IMR-90 (cell line): ENCODE data around the gene CRISPLD2.
"Not testable (repeated sequence)": the region's sequence is repeated elsewhere in the genome, so short reads cannot be mapped to it uniquely, and the experiment has no call there.

Experiments
- BHLHE40 ChIP-seq: fragments of 150-350 bp; IDR thresholded peaks from 2 replicates; pipeline ENCODE4 v1.6.1; 2016; ENCODE audit warnings: mild to moderate bottlenecking, low read depth, low read length
- CEBPB ChIP-seq: IDR thresholded peaks from 2 replicates; pipeline ENCODE4 v1.6.1; 2012; ENCODE audit warnings: low read depth, low read length, improper control_type of control experiment
- FOS ChIP-seq: fragments of 150-350 bp; IDR thresholded peaks from 2 replicates; pipeline ENCODE4 v1.6.1; 2016; ENCODE audit warnings: low read depth, low read length
- MAFK ChIP-seq: IDR thresholded peaks from 2 replicates; pipeline ENCODE4 v1.6.1; 2012; ENCODE audit warnings: low read depth, low read length, improper control_type of control experiment
- MAZ ChIP-seq: IDR thresholded peaks from 2 replicates; pipeline ENCODE4 v1.6.1; 2012; ENCODE audit warnings: low read depth, mild to moderate bottlenecking, low read length, improper control_type of control experiment, moderate library complexity, borderline replicate concordance
- MXI1 ChIP-seq: IDR thresholded peaks from 2 replicates; pipeline ENCODE4 v1.6.1; 2012; ENCODE audit warnings: low read depth, mild to moderate bottlenecking, low read length, moderate library complexity, borderline replicate concordance
- NFE2L2 ChIP-seq: fragments of 150-350 bp; IDR thresholded peaks from 2 replicates; pipeline ENCODE4 v1.6.1; 2016; ENCODE audit warnings: low read depth, mild to moderate bottlenecking, low read length
- POLR2A ChIP-seq: IDR thresholded peaks from 2 replicates; pipeline ENCODE4 v1.6.1; 2012; ENCODE audit warnings: mild to moderate bottlenecking, low read depth, low read length
- RAD21 ChIP-seq: IDR thresholded peaks from 2 replicates; pipeline ENCODE4 v1.6.1; 2012; ENCODE audit warnings: low read length, improper control_type of control experiment
- RFX5 ChIP-seq: IDR thresholded peaks from 2 replicates; pipeline ENCODE4 v1.8.0; 2012; ENCODE audit warnings: low read depth, mild to moderate bottlenecking, low read length, moderate library complexity
- SMC3 ChIP-seq: fragments of 150-350 bp; IDR thresholded peaks from 2 replicates; pipeline ENCODE4 v1.6.1; 2016; ENCODE audit warnings: low read depth, mild to moderate bottlenecking, antibody characterized with exemption, low read length, moderate library complexity
- TF ChIP-seq, protein P1 (sequence below): conservative IDR thresholded peaks from 2 replicates; pipeline ENCODE4 v1.5.1; 2012; ENCODE audit warnings: mild to moderate bottlenecking, low read depth, low read length, improper control_type of control experiment
- TF ChIP-seq, protein P2 (sequence below): fragments of 150-350 bp; IDR thresholded peaks from 2 replicates; pipeline ENCODE4 v1.6.1; 2017; ENCODE audit warnings: mild to moderate bottlenecking, antibody characterized with exemption, low read length, low read depth
- TF ChIP-seq, protein P3 (sequence below): fragments of 150-350 bp; IDR thresholded peaks from 2 replicates; pipeline ENCODE4 v1.6.1; 2016; ENCODE audit warnings: low read depth, mild to moderate bottlenecking, low read length, moderate library complexity, borderline replicate concordance

DNA sequence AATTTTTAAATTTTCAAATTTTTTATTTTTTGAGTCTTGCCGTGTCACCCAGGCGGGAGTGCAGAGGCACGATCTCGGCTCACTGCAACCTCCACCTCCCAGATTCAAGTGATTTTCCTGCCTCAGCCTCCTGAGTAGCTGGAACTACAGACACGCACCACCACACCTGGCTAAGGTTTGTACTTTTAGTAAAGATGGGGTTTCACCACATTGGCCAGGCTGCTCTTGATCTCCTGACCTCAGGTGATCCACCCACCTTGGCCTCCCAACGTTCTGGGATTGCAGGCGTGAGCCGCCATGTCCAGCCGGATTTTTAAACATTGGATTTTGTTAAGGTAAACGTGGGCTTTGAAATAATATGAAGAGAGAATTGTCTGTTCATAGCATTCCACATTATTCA is 11.9 kb downstream of the CRISPLD2 start:
- TF ChIP-seq, protein P1, sequence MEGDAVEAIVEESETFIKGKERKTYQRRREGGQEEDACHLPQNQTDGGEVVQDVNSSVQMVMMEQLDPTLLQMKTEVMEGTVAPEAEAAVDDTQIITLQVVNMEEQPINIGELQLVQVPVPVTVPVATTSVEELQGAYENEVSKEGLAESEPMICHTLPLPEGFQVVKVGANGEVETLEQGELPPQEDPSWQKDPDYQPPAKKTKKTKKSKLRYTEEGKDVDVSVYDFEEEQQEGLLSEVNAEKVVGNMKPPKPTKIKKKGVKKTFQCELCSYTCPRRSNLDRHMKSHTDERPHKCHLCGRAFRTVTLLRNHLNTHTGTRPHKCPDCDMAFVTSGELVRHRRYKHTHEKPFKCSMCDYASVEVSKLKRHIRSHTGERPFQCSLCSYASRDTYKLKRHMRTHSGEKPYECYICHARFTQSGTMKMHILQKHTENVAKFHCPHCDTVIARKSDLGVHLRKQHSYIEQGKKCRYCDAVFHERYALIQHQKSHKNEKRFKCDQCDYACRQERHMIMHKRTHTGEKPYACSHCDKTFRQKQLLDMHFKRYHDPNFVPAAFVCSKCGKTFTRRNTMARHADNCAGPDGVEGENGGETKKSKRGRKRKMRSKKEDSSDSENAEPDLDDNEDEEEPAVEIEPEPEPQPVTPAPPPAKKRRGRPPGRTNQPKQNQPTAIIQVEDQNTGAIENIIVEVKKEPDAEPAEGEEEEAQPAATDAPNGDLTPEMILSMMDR, result not testable (repeated sequence)
- TF ChIP-seq POLR2A, RFX5, FOS, CEBPB, RAD21, MAZ, SMC3, MXI1, BHLHE40, MAFK, NFE2L2: not testable (repeated sequence)
- TF ChIP-seq, protein P2, sequence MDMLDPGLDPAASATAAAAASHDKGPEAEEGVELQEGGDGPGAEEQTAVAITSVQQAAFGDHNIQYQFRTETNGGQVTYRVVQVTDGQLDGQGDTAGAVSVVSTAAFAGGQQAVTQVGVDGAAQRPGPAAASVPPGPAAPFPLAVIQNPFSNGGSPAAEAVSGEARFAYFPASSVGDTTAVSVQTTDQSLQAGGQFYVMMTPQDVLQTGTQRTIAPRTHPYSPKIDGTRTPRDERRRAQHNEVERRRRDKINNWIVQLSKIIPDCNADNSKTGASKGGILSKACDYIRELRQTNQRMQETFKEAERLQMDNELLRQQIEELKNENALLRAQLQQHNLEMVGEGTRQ, result not testable (repeated sequence)
- TF ChIP-seq, protein P3, sequence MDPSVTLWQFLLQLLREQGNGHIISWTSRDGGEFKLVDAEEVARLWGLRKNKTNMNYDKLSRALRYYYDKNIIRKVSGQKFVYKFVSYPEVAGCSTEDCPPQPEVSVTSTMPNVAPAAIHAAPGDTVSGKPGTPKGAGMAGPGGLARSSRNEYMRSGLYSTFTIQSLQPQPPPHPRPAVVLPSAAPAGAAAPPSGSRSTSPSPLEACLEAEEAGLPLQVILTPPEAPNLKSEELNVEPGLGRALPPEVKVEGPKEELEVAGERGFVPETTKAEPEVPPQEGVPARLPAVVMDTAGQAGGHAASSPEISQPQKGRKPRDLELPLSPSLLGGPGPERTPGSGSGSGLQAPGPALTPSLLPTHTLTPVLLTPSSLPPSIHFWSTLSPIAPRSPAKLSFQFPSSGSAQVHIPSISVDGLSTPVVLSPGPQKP, result not testable (repeated sequence)
